Measurements from ENCODE around the gene GNG2. TPM values are rescaled to one million over a fixed set of nuclear protein-coding genes. Genes with fewer than 3 reads are reported as not detected.

GNG2 gene
- total RNA-seq, 1 experiment from 2014 or later: 7.0 TPM

DNA sequence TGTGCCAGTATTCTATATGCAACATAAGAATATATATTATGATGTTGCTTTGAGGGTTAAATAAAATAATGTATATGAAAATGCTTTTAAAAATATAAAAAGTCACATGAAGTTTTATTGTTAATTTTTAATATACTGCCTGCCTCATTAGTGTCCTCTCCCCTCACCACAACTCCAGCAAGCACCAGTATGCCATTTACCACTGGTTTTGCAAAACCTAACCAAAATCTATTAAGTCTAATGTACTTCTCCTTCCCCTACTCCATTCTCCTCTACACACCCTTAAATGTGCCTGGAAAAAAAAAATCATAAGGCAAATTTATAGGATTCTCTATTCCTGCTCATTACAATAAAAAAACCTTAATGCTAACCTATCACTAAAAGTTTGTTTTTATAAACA, 24.0 kb upstream of the GNG2 start:
- Histone ChIP-seq H3K14ac (ENCODE audit: insufficient read depth, low read length) (no peak overlapping the region), H3K4me2 (ENCODE audit: insufficient read depth, insufficient read length, low read length) (no peak overlapping the region), H3K18ac (ENCODE audit: insufficient read length, low read depth, low read length) (no peak overlapping the region), H3K79me1 (ENCODE audit: insufficient read depth, low read depth, low read length, poor library complexity, severe bottlenecking) (no peaks in the 10 kb centered on the region), H3K9ac (ENCODE audit: extremely low read depth, insufficient read length, low read length) (no peak overlapping the region), H4K20me1 (ENCODE audit: control insufficient read depth, insufficient read depth, insufficient read length) (no peaks in the 10 kb centered on the region), H4K91ac (ENCODE audit: insufficient read length, low read depth, low read length) (no peak overlapping the region), H3T11ph (ENCODE audit: low read length) (no peak overlapping the region), H3K4me1 (ENCODE audit: insufficient read depth, low read length) (peaks cover 8% of the 10 kb centered on the region; the same call in 1 of the 2 replicates), H3K23ac (ENCODE audit: insufficient read length, low read depth, low read length) (no peak overlapping the region), H2AK5ac (ENCODE audit: insufficient read length, low read length) (no peak overlapping the region), H3K9me3 (ENCODE audit: control insufficient read depth, low read depth, low read length) (no peaks in the 10 kb centered on the region), H4K8ac (replicated peaks; ENCODE audit: insufficient read length, low read depth, low read length) (no peak overlapping the region), H2BK15ac (ENCODE audit: low read depth, low read length) (no peak overlapping the region), H3K27ac (ENCODE audit: insufficient read length, low read depth, low read length) (no peak overlapping the region), H2BK20ac (ENCODE audit: low read depth, low read length, poor library complexity, severe bottlenecking) (no peak overlapping the region), H2BK120ac (ENCODE audit: low read depth, low read length, poor library complexity, severe bottlenecking) (no peak overlapping the region), H3K79me2 (ENCODE audit: insufficient read depth, low read length) (no peaks in the 10 kb centered on the region), H3K23me2 (ENCODE audit: insufficient read length, low read depth, low read length, poor library complexity, severe bottlenecking) (no peaks in the 10 kb centered on the region), H2BK5ac (ENCODE audit: insufficient read length, low read length) (no peak overlapping the region), H3K27me3 (ENCODE audit: insufficient read depth, low read length) (no peaks in the 10 kb centered on the region), H3K4ac (ENCODE audit: low read depth, low read length) (no peak overlapping the region), H2BK12ac (ENCODE audit: insufficient read length, low read depth, low read length) (no peak overlapping the region), H2AFZ (ENCODE audit: low read length) (no peak overlapping the region), H4K5ac (ENCODE audit: insufficient read length, low read depth, low read length) (no peak overlapping the region), H3K56ac (ENCODE audit: insufficient read length, low read depth, low read length) (no peak overlapping the region)
- Mint-ChIP-seq H3K4me1 (peaks cover 39 to 44% of the 10 kb centered on the region in 2 experiments), H3K36me3 (ENCODE audit: insufficient read depth in 1 of 3, low read depth in 3 of 3) (peaks cover 0 to 3% (median 0%) of the 10 kb centered on the region in 3 experiments; a peak in 2 of 7 replicates), H3K27ac (no peak overlapping the region), H3K4me3 (no peak overlapping the region; a peak in 1 of 5 replicates), H3K9me3 (peaks cover 6% of the 10 kb centered on the region in 2 experiments; a peak in 2 of 5 replicates), H3K27me3 (ENCODE audit: low read depth) (no peaks in the 10 kb centered on the region; the same call in 1 of the 2 replicates)
- TF ChIP-seq, protein P1, sequence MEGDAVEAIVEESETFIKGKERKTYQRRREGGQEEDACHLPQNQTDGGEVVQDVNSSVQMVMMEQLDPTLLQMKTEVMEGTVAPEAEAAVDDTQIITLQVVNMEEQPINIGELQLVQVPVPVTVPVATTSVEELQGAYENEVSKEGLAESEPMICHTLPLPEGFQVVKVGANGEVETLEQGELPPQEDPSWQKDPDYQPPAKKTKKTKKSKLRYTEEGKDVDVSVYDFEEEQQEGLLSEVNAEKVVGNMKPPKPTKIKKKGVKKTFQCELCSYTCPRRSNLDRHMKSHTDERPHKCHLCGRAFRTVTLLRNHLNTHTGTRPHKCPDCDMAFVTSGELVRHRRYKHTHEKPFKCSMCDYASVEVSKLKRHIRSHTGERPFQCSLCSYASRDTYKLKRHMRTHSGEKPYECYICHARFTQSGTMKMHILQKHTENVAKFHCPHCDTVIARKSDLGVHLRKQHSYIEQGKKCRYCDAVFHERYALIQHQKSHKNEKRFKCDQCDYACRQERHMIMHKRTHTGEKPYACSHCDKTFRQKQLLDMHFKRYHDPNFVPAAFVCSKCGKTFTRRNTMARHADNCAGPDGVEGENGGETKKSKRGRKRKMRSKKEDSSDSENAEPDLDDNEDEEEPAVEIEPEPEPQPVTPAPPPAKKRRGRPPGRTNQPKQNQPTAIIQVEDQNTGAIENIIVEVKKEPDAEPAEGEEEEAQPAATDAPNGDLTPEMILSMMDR (conservative IDR thresholded peaks at IDR 0.05): no peak
- DNase-seq: no peak
